Endothelial cell of umbilical vein (primary cell): ENCODE results near the gene SHCBP1L. TPM values are rescaled to one million over a fixed set of nuclear protein-coding genes. Genes with fewer than 3 reads are reported as not detected.

ENCODE experiments used
- BruUV-seq: library from RNA; stranded (reverse); fragments of 400-500 nt; replicated peaks from 2 replicates; lab custom pipeline; 2021; lab: Mats Ljungman, UMichigan
- CTCF ChIA-PET: fragments of 300-600, 350-600 bp; sonication (Branson Sonifier 250); formaldehyde crosslinking; loops from one replicate; lab custom pipeline; 2021; ENCODE audit warnings: antibody characterized with exemption, inconsistent platforms; lab: Charles Lee
- POLR2A ChIA-PET: fragments of 300-600, 350-600 bp; sonication (Branson Sonifier 250); formaldehyde crosslinking; loops from one replicate; lab custom pipeline; 2021; ENCODE audit warnings: antibody characterized with exemption, inconsistent platforms; lab: Charles Lee
- DNase-seq: peaks from one replicate; pipeline ENCODE4 v3.0.0-alpha.2; 2011; ENCODE audit warnings: low read depth, low spot score
- FAIRE-seq: peaks from 2 replicates; lab custom pipeline; 2011; peaks lifted over from hg19 to GRCh38; lab: Jason Lieb, UNC
- H2AFZ ChIP-seq: 2 replicates; pipeline ENCODE4 v1.6.0; 2012; ENCODE audit warnings: low read depth, low read length, control low read depth, inconsistent platforms
- H3K27ac ChIP-seq: 2 replicates; pipeline ENCODE4 v1.5.1; 2011; ENCODE audit warnings: low read depth, mild to moderate bottlenecking, control low read depth, low read length, moderate library complexity; ENCODE audit not compliant: insufficient read depth
- H3K27me3 ChIP-seq, 2 experiments: 2 replicates each; pipeline versions ENCODE4 v1.6.0 to v1.6.1; 2011; ENCODE audit warnings: low read length in 2 of 2, mixed read lengths in 1 of 2; ENCODE audit not compliant: control insufficient read depth in 2 of 2, insufficient read depth in 2 of 2
- H3K36me3 ChIP-seq, 2 experiments: 2 replicates in 1 of 2; 3 replicates in 1 of 2; pipeline ENCODE4 v1.5.1; 2011; ENCODE audit warnings: low read length in 2 of 2, mild to moderate bottlenecking in 1 of 2, moderate library complexity in 1 of 2; ENCODE audit not compliant: control insufficient read depth in 2 of 2, insufficient read depth in 2 of 2; ENCODE audit errors: extremely low read depth in 1 of 2
- H3K4me1 ChIP-seq: 3 replicates; pipeline ENCODE4 v1.5.1; 2011; ENCODE audit warnings: mild to moderate bottlenecking, low read length; ENCODE audit not compliant: control insufficient read depth, insufficient read depth; ENCODE audit errors: extremely low read depth
- H3K4me2 ChIP-seq: 2 replicates; pipeline ENCODE4 v1.6.1; 2011; ENCODE audit warnings: low read length, control low read depth, mixed read lengths; ENCODE audit not compliant: insufficient read depth
- H3K4me3 ChIP-seq, 3 experiments: fragments of 200-600 bp in 1 of 3; sonication (generic), shearing (Covaris generic) in 1 of 3; replicated peaks in 1 of 3; 2 replicates each; pipeline ENCODE4 v1.5.1; 2011 to 2016; ENCODE audit warnings: control low read depth in 3 of 3, low read length in 3 of 3, mild to moderate bottlenecking in 2 of 3, inconsistent platforms in 1 of 3, low read depth in 1 of 3, moderate library complexity in 1 of 3; ENCODE audit not compliant: insufficient read depth in 1 of 3
- H3K79me2 ChIP-seq: 2 replicates; pipeline ENCODE4 v1.6.0; 2012; ENCODE audit warnings: low read length, inconsistent platforms; ENCODE audit not compliant: control insufficient read depth, insufficient read depth
- H3K9ac ChIP-seq: replicated peaks from 2 replicates; pipeline ENCODE3; 2011; ENCODE audit warnings: low read length, control low read depth; ENCODE audit not compliant: insufficient read depth; ENCODE audit errors: extremely low read depth
- H3K9me1 ChIP-seq: replicated peaks from 3 replicates; pipeline ENCODE4 v1.6.0; 2011; ENCODE audit warnings: mild to moderate bottlenecking, low read length; ENCODE audit not compliant: control insufficient read depth, insufficient read depth; ENCODE audit errors: extremely low read depth
- H3K9me3 ChIP-seq: replicated peaks from 2 replicates; pipeline ENCODE4 v1.5.1; 2012; ENCODE audit warnings: low read length, inconsistent platforms; ENCODE audit not compliant: control insufficient read depth, insufficient read depth
- H4K20me1 ChIP-seq: replicated peaks from 2 replicates; pipeline ENCODE3; 2011; ENCODE audit warnings: mild to moderate bottlenecking, low read length; ENCODE audit not compliant: control insufficient read depth, insufficient read depth; ENCODE audit errors: extremely low read depth
- CTCF ChIP-seq, 2 donors: IDR thresholded peaks; 1 replicate in 1 of 2; 2 replicates in 1 of 2; pipeline ENCODE4 v1.5.1; 2011; ENCODE audit warnings: low read length in 2 of 2, mild to moderate bottlenecking in 2 of 2, moderate library complexity in 2 of 2, control low read depth in 1 of 2, inconsistent platforms in 1 of 2, low read depth in 1 of 2; ENCODE audit not compliant: insufficient read depth in 1 of 2; ENCODE audit errors: extremely low read depth in 1 of 2
- EZH2 ChIP-seq: IDR thresholded peaks from 2 replicates; pipeline ENCODE4 v1.6.1; 2012; ENCODE audit warnings: borderline replicate concordance, low read depth, mild to moderate bottlenecking, moderate library complexity, low read length, inconsistent platforms; ENCODE audit not compliant: severe bottlenecking
- FOS ChIP-seq: IDR thresholded peaks from 2 replicates; pipeline ENCODE4 v1.6.1; 2011; ENCODE audit warnings: mild to moderate bottlenecking, low read length, moderate library complexity, borderline replicate concordance; ENCODE audit not compliant: insufficient read depth
- GATA2 ChIP-seq: IDR thresholded peaks from 2 replicates; pipeline ENCODE4 v1.7.0; 2011; ENCODE audit warnings: low read depth, mild to moderate bottlenecking, moderate library complexity, mixed read lengths, low read length; ENCODE audit not compliant: insufficient read length, insufficient read depth
- JUN ChIP-seq: IDR thresholded peaks from 2 replicates; pipeline ENCODE4 v1.6.1; 2011; ENCODE audit warnings: borderline replicate concordance, low read depth; ENCODE audit not compliant: insufficient read length, insufficient read depth
- MYC ChIP-seq: IDR thresholded peaks from one replicate; pipeline ENCODE4 v1.6.1; 2011; ENCODE audit warnings: mild to moderate bottlenecking, low read depth, low read length
- POLR2A ChIP-seq: IDR thresholded peaks from 2 replicates; pipeline ENCODE4 v1.6.1; 2012; ENCODE audit warnings: low read depth, mild to moderate bottlenecking, control low read depth, low read length
- POLR2AphosphoS5 ChIP-seq: IDR thresholded peaks from 2 replicates; pipeline ENCODE4 v1.6.1; 2012; ENCODE audit warnings: low read depth, mild to moderate bottlenecking, control low read depth, low read length, moderate library complexity; ENCODE audit not compliant: insufficient read depth
- dilution Hi-C: fragments of 300-500 bp; cut with MboI; formaldehyde crosslinking; loops from one replicate; pipeline ENCODE4 v1.15.0; 2019; ENCODE audit warnings: low sequenced_read_pairs; ENCODE audit not compliant: extremely low pct_ligation_motif_present
- intact Hi-C: fragments of 100-400 bp; cut with micrococcal nuclease; formaldehyde crosslinking; loops from one replicate; pipeline ENCODE4 v1.10.0; 2022
- polyA plus RNA-seq, 4 experiments: library from polyadenylated mRNA; depleted of rRNA in 3 of 4; stranded (reverse) in 3 of 4; unstranded in 1 of 4; fragments of >200 nt; gene quantifications; 2 replicates each; pipeline versions ENCODE4 v1.2.1 to v1.2.3, GENCODE V29; 2011 to 2012; ENCODE audit warnings: missing spikeins in 1 of 4
- total RNA-seq: library from RNA; stranded (reverse); gene quantifications from 2 replicates; pipeline ENCODE4 v1.2.3, GENCODE V29; 2021
- TF ChIP-seq, protein P1 (sequence below): IDR thresholded peaks from 2 replicates; pipeline ENCODE4 v1.6.1; 2011; ENCODE audit not compliant: insufficient read depth, insufficient read length

SHCBP1L gene
- total and polyA plus RNA-seq, 2 donors (not counting 3 experiments of a cell fraction or from before 2014, with no cell fraction given) = not detected

- ChIA-PET CTCF (interaction anchor here (1.1 to 1.2 kb wide), 2 partner anchors 26 to 31 kb away, joined by 3 to 4 read pairs; no protein-coding TSS in a partner anchor), POLR2A (no interaction called here)
- no peaks in the 10 kb centered on the region for H3K36me3 ChIP-seq
- no peaks in the 10 kb centered on the region for H3K9me1 ChIP-seq
- FAIRE-seq = no peak
- intact Hi-C loops = no loop called here
- H3K4me2 ChIP-seq = no peak overlapping the region
- BruUV-seq = no TSS peak
- no peaks in the 10 kb centered on the region for H3K27me3 ChIP-seq
- dilution Hi-C loops = no loop called here
- H3K27ac ChIP-seq = no peak overlapping the region
- H4K20me1 ChIP-seq = no peaks in the 10 kb centered on the region
- no peak overlapping the region for H2AFZ ChIP-seq
- peaks cover 13% of the 10 kb centered on the region for H3K4me1 ChIP-seq
- H3K79me2 ChIP-seq = no peaks in the 10 kb centered on the region
- no peaks in the 10 kb centered on the region for H3K9me3 ChIP-seq
- H3K9ac ChIP-seq = no peak overlapping the region
- DNase-seq = no peak
- H3K4me3 ChIP-seq = no peak overlapping the region
- no peak for TF ChIP-seq GATA2
- no peak for TF ChIP-seq EZH2
- no peak for TF ChIP-seq POLR2AphosphoS5
- TF ChIP-seq MYC = no peak
- no peak for TF ChIP-seq CTCF (IDR thresholded peaks at IDR 0.05; ENCODE audit: extremely low read depth in 1 of 2, insufficient read depth in 1 of 2, low read depth in 1 of 2, low read length in 2 of 2)
- TF ChIP-seq JUN = no peak
- TF ChIP-seq, protein P1, sequence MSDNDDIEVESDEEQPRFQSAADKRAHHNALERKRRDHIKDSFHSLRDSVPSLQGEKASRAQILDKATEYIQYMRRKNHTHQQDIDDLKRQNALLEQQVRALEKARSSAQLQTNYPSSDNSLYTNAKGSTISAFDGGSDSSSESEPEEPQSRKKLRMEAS = no peak
- no peak for TF ChIP-seq FOS
- no peak for TF ChIP-seq POLR2A
These were observed 40.8 kb upstream of the SHCBP1L start for GRCh38 chr1:182993746-182994145.
